Stimulated activated CD8-positive, alpha-beta memory T cell treated with anti-CD3 and anti-CD28 coated beads, Interleukin-4, amount 100 ng/mL, for 48 hours (primary cell): ENCODE data around the gene SSB.
"Not testable (repeated sequence)": the region's sequence is repeated elsewhere in the genome, so short reads cannot be mapped to it uniquely, and the experiment has no call there.

Experiments used
- DNase-seq: peaks from one replicate; pipeline ENCODE4 v3.0.0-alpha.2; 2020

SSB gene

DNA sequence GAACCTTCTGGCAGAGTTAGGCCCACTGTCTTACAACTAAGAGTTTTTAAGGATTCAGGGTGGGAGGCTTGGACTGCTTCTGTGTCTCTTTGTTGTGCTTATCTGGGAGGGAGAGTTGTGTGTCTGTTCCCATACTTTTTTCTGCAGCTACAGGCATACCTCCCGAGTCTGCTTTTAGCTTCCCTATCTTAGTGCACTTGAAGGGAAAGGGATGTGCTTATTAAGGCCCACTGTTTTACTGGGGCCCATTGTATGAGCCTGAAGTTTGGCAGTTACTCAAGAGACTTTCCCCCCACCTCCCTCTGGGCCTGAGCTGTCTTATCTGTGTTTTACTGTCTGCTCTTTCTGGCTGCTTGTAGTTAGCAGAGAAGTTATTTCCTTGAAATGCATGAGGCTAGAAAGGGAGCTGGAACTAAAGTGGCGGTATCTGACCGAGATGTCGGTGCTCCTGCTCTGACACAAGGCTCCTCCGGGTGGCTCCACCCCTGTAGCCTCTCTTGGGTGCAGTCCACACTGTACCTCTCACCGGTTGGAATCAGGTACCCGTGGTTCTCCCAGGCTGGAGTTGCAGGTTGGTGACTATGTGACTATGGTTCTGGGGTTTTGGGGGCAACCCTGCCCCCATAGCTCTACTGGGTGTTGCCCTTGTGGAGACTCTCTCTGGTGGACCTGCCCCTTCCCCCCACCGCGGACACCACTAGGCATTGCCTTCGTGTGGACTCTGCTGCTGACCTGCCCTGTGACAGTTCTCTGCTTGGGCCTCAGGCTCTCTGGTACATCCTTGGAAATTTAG lies 41.5 kb downstream of the SSB start:
- DNase-seq = no peak

DNA sequence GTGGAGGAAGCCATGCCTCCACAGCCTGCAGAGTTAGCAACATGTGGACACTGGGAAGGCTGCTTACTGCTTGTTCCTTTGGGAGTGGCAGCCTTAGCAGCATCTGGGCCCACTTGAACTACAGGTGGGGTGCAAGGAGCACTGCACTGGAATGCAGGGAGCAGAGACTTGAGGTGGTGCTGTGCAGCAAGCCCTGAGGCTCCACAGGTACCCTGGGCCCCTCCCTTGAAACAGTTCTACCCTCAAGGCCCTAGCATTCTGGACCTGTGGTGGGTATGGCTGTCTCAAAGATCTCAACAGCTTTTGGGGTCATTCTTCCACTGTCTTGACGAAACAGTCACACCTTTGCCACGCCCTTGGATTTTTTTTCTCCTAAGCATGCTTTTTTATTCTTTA lies 42.1 kb downstream of the SSB start:
- no peak for DNase-seq

DNA sequence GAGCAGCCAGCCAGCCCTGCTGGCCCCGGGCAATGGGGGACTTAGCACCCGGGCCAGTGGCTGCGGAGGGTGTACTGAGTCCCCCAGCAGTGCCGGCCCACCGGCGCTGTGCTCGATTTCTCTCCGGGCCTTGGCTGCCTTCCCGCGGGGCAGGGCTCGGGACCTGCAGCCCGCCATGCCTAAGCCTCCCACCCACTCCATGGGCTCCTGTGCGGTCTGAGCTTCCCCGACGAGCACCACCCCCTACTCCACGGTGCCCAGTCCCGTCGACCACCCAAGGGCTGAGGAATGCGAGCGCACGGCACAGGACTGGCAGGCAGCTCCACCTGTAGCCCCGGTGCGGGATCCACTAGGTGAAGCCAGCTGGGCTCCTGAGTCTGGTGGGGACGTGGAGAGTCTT lies 43.0 kb downstream of the SSB start:
- not testable (repeated sequence) for DNase-seq

DNA sequence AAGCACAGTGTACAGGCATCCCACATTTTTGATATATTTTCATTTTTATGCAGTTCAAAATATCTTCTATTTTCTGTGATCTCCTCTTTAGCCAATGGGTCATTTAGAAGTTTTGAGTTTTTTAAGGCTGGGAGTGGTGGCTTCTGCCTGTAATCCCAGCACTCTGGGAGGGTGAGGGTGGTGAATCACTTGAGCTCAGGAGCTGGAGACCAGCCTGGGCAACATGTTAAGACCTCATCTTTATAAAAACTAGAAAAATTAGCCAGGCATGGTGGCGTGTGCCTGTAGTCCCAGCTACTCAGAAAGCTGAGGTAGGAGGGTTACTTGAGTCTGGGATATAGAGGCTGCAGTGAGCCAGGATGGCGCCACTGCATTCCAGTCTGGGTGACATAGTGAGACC lies 46.3 kb downstream of the SSB start:
- no peak for DNase-seq

DNA sequence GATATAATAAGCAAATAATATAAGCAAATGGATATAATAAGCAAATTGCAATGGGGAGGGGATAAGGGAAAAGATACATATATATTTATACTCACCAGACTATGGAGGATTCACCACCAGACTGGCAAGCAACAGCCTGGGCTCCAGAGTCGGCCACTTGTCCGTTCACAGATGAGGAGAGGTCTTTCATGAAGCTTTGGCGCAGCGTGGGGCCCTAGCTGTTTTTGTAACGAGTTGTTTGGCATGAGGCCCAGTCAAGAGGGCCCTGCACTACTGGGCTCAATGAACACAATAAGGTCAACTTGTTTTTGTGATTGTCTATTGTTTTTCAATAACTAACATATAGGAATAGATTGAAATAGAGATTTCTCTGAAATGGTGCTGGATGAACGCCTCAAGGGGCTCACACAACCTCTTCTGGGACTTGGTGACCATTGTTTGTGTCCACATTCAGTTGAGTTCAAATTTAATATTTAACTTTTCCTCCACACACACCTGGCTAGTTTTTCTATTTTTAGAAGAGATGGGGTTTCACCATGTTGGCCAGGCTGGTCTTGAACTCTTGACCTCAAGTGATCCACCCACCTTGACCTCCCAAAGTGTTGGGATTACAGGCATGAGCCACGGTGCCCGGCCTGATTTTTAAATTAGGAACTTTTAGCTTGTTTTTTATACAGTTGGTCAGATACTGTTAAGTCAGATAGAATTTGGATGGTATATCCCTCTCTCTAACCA lies 50.5 kb downstream of the SSB start:
- not testable (repeated sequence) for DNase-seq

DNA sequence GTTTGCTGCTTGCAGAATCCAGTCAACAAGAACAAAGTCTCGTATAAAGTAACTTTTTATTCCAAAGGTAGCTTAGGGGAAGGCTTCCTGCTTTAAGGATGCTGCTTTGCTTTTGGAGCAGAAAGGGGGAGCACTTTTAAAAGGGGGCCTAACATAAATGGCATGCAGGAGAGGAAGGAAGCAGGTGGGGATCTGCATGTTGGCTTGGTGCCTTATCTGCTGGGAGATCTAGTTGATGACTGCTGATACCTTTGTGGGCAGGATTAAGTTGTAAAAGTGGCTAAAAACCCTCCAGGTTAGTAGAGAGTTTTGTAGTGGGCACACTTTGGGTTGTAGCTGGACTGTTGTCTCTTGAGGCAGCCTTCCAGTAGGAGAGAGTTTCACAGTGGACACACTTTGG lies 51.0 kb downstream of the SSB start:
- DNase-seq = no peak

DNA sequence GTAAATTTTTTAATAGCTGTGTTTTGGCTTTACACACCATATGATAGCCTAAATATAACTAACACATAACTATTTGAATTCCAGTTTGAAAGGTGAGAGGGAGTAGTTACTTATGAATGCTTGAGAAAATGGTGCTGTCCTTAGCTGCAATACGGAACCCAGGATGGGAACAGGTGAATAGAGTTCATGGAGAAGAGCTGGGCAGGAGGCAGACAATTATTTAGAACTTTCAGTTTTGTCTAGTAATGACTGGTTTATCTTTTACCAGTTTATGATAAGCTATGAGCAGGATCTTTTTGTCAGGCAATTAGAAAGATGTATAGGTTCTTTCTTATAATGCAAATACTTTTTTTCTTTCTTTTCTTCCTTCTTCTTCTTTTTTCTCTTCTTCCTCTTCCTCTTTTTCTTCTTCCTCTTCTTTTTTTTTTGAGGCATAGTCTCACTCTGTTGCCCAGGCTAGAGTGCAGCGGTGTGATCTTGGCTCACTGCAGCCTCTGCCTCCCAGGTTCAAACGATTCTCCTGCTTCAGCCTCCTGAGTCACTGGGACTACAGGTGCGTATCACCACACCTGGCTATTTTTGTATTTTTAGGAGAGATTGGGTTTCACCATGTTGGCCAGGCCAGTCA lies 54.5 kb downstream of the SSB start:
- no peak for DNase-seq

DNA sequence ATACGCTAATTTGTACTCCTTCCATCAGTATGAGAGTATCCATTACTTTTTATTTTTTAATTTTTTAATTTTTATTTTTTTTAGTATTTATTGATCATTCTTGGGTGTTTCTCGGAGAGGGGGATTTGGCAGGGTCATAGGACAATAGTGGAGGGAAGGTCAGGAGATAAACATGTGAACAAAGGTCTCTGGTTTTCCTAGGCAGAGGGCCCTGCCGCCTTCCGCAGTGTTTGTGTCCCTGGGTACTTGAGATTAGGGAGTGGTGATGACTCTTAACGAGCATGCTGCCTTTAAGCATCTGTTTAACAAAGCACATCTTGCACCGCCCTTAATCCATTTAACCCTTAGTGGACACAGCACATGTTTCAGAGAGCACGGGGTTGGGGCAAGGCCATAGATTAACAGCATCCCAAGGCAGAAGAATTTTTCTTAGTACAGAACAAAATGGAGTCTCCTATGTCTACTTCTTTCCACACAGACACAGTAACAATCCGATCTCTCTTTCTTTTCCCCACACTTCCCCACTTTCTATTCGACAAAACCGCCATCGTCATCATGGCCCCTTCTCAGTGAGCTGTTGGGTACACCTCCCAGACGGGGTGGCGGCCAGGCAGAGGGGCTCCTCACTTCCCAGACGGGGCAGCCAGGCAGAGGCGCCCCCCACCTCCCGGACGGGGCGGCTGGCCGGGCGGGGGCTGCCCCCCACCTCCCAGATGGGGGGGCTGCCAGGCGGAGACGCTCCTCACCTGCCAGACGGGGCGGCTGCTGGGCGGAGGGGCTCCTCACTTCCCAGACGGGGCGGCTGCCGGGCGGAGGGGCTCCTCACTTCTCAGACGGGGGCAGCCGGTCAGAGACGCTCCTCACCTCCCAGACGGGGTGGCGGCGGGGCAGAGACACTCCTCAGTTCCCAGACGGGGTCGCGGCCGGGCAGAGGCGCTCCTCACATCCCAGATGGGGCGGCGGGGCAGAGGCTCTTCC lies 56.9 kb downstream of the SSB start:
- DNase-seq = not testable (repeated sequence)

DNA sequence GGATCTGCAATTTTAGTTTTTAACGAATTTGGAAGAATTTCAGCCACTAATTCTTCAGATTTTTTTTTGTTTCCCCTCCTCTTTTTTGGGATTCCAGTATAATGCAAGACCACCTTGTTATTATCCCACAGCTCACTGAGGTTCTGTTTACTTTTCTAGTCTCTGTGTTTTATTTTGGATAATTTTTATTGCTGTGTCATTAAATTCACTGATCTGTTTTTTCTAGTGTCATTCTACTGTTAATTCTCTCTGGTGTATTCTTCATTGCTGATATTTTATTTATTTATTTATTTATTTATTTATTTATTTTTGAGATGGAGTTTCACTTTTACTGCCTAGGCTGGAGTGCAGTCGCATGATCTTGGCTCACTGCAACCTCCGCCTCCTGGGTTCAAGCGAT lies 60.8 kb downstream of the SSB start:
- DNase-seq = no peak

DNA sequence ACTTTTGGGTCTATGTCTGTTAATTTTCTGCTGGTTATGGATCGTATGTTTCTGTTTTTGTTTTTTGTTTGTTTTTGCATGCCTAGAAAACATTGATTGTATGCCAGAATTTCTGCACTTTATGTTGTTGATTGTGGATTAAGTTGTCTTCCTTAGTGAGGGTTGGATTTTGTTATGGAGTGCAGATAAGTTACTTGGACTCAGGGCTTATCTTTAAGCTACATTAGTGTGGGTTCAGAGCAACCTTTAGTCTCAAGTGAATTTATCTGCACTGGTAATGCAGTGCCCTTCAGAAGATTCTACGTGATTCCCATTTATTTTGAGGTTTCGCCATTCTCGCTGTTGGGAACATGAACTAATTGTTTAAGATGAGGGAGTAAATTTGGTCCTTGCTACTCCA lies 61.5 kb downstream of the SSB start:
- DNase-seq = no peak
